MCF 10A (cell line): Measurements from ENCODE around the gene SETBP1. TPM values are rescaled to one million over a fixed set of nuclear protein-coding genes. Genes with fewer than 3 reads are reported as not detected.
"Not testable (repeated sequence)": the region's sequence is repeated elsewhere in the genome, so short reads cannot be mapped to it uniquely, and the experiment has no call there.

Experiments used
- BruUV-seq: library from RNA; stranded (reverse); fragments of 400-500 nt; replicated peaks from 2 replicates; lab custom pipeline; 2021; lab: Mats Ljungman, UMichigan
- CTCF ChIA-PET: fragments of 300-600 bp; sonication (Branson Sonifier 250); formaldehyde crosslinking; extraction: SDS; loops from one replicate; lab custom pipeline; 2021; ENCODE audit warnings: antibody characterized with exemption, inconsistent platforms; lab: Yijun Ruan, JAX
- POLR2A ChIA-PET: fragments of 300-600, 350-650 bp; sonication (Branson Sonifier 250); formaldehyde crosslinking; extraction: SDS; loops from one replicate; lab custom pipeline; 2020; ENCODE audit warnings: antibody characterized with exemption, inconsistent platforms; lab: Yijun Ruan, JAX
- DNase-seq: peaks from one replicate; pipeline ENCODE4 v3.0.0-alpha.2; 2018; ENCODE audit not compliant: unreplicated experiment
- H3K27ac Mint-ChIP-seq: one replicate; pipeline ENCODE4 v1.8.0; 2022; ENCODE audit warnings: mild to moderate bottlenecking, low read depth, mixed read lengths; ENCODE audit not compliant: unreplicated experiment
- H3K27me3 Mint-ChIP-seq: one replicate; pipeline ENCODE4 v1.8.0; 2022; ENCODE audit warnings: mixed read lengths; ENCODE audit not compliant: insufficient read depth, unreplicated experiment
- H3K36me3 Mint-ChIP-seq: one replicate; pipeline ENCODE4 v1.8.0; 2022; ENCODE audit warnings: mild to moderate bottlenecking, moderate library complexity, mixed read lengths; ENCODE audit not compliant: insufficient read depth, unreplicated experiment
- H3K4me1 Mint-ChIP-seq: one replicate; pipeline ENCODE4 v1.8.0; 2022; ENCODE audit warnings: mixed read lengths; ENCODE audit not compliant: insufficient read depth, unreplicated experiment
- H3K4me3 Mint-ChIP-seq: one replicate; pipeline ENCODE4 v1.8.0; 2022; ENCODE audit warnings: mild to moderate bottlenecking, moderate library complexity, mixed read lengths; ENCODE audit not compliant: unreplicated experiment
- H3K9me3 Mint-ChIP-seq: one replicate; pipeline ENCODE4 v1.8.0; 2022; ENCODE audit warnings: mixed read lengths; ENCODE audit not compliant: unreplicated experiment
- intact Hi-C: fragments of 100-400 bp; cut with micrococcal nuclease; formaldehyde crosslinking; loops from 2 replicates; pipeline ENCODE4 v1.14.1; 2022
- total RNA-seq: library from RNA; stranded (reverse); gene quantifications from 2 replicates; pipeline ENCODE4 v1.2.3, GENCODE V29; 2022
- TF ChIP-seq, protein P1 (sequence below): fragments of 200-600 bp; IDR thresholded peaks from one replicate; pipeline ENCODE4 v1.8.0; 2022; ENCODE audit warnings: antibody characterized with exemption, mild to moderate bottlenecking; ENCODE audit not compliant: unreplicated experiment

Gene SETBP1
- total RNA-seq, 1 experiment from 2014 or later, result 4.8 TPM

DNA sequence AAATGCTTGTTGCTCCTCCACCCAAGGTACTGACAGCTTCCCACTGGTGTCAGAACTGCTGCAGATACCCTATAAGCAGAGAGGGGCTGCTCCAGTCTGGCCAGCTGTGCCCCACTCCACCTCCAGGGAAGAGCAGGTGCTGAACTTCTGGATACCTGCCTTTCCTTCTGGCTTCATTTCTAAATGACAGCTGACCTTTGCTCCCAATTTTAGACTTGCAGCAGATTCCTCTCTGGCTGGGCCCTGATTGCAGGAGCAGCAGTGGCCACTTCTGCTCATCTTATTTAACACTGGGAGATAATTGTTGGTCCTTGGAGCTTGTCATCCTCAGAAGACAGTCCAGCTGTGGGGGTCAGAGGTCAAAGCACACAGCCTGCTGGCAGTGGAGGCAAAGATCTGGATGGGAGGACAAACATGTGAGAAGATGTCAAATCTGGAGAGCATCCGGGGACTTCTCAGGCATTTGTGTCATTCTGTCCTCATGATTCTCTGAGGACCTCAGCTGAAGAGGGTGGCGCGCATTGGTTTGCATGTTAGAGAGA is 38.9 kb downstream of the SETBP1 start:
- TF ChIP-seq, protein P1, sequence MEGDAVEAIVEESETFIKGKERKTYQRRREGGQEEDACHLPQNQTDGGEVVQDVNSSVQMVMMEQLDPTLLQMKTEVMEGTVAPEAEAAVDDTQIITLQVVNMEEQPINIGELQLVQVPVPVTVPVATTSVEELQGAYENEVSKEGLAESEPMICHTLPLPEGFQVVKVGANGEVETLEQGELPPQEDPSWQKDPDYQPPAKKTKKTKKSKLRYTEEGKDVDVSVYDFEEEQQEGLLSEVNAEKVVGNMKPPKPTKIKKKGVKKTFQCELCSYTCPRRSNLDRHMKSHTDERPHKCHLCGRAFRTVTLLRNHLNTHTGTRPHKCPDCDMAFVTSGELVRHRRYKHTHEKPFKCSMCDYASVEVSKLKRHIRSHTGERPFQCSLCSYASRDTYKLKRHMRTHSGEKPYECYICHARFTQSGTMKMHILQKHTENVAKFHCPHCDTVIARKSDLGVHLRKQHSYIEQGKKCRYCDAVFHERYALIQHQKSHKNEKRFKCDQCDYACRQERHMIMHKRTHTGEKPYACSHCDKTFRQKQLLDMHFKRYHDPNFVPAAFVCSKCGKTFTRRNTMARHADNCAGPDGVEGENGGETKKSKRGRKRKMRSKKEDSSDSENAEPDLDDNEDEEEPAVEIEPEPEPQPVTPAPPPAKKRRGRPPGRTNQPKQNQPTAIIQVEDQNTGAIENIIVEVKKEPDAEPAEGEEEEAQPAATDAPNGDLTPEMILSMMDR, result no peak
- ChIA-PET CTCF (no interaction called here), POLR2A (no interaction called here)
- Mint-ChIP-seq H3K4me3 (no peak overlapping the region), H3K27me3 (no peaks in the 10 kb centered on the region), H3K9me3 (no peaks in the 10 kb centered on the region), H3K27ac (no peak overlapping the region), H3K36me3 (peaks cover 7% of the 10 kb centered on the region), H3K4me1 (peaks cover 19% of the 10 kb centered on the region)
- DNase-seq, result no peak
- intact Hi-C loops, result no loop called here
- BruUV-seq, result no TSS peak

DNA sequence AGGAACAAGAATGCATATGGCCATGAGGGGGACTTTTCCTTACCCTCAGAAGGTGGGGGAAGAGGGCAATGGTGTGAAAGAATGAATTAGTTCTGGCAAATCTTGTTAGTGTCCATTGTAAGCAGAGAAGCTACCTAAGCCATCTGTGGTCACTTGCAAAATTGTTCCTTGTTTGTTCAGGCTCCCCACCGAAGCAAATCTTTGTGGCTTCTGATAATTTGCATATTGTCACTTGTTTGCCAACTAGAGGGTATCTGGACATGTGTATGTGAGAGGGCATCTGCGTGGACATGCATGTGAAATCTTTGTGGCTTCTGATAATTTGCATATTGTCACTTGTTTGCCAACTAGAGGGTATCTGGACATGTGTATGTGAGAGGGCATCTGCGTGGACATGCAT is 41.1 kb downstream of the SETBP1 start:
- H3K36me3 Mint-ChIP-seq, intact Hi-C loops, H3K27ac Mint-ChIP-seq, CTCF ChIA-PET, H3K9me3 Mint-ChIP-seq, DNase-seq, H3K4me3 Mint-ChIP-seq, H3K27me3 Mint-ChIP-seq, BruUV-seq: not testable (repeated sequence)
- POLR2A ChIA-PET, result interaction anchor here (0.6 kb wide), 1 partner anchor 205 kb away, joined by 3 read pairs; no protein-coding TSS in a partner anchor
- peaks cover 17% of the 10 kb centered on the region for H3K4me1 Mint-ChIP-seq

DNA sequence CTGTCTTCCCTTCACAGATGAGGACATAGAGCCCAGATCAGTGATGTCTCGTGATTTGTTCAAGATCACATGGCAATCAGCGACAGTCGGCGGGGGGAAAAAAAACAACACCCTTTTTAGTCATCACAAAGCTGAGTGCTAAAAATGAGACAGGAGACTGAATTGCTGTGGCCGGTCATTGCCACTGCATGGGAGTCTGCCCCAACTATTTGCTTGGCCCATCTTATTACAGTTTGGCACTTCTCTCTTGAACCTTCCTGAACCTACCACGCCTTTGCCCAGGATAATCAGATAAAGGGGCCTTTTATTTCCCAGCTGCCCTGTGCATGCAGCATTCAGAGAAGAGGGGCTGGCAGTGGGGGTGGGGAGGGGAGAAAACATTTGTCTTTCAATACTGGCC is 42.7 kb downstream of the SETBP1 start:
- Mint-ChIP-seq H3K9me3 (no peaks in the 10 kb centered on the region), H3K27me3 (no peaks in the 10 kb centered on the region), H3K4me3 (no peak overlapping the region), H3K27ac (no peak overlapping the region), H3K36me3 (peaks cover 7% of the 10 kb centered on the region), H3K4me1 (peaks cover 13% of the 10 kb centered on the region)
- DNase-seq, result no peak
- intact Hi-C loops, result no loop called here
- POLR2A ChIA-PET, result no interaction called here
- BruUV-seq, result no TSS peak
- CTCF ChIA-PET, result interaction anchor here (0.6 to 1.6 kb wide), 5 partner anchors 9 to 213 kb away, joined by 3 to 4 read pairs (median 4); no protein-coding TSS in a partner anchor
- TF ChIP-seq, protein P1, result no peak

DNA sequence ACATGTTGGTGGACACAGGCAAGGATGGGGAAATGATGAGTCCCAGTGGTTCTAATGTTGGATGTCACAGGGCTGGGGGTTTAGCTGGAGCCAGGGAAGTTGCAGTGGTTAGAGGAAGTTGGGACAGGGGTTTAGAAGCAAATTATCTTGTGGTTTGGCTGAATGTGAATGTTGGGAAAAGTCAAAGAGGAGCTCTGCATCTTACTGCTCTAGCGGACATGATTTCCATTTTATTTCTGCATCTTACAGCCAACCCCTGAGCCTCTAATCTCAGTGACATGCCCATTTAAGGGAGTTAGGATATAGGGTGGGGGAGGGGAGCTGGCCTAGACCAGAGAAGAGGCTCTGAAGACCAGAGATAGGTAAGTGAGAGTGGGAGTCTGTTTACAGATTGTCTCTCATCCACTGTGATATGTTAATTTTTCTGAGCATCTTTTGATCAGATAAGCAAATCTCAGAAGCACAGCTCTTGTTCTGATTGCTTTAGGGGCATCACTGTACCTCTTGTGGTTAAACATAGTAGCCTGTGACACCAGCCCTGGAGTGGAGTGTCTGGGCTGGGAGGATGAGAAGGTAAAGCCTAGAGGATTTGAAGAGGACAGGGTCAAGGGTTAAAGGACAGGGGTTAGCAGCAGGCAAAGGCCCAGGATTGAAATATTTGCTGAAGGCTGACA is 43.6 kb downstream of the SETBP1 start:
- Mint-ChIP-seq H3K9me3 (no peaks in the 10 kb centered on the region), H3K4me3 (no peak overlapping the region), H3K27me3 (no peaks in the 10 kb centered on the region), H3K27ac (no peak overlapping the region), H3K36me3 (peaks cover 5% of the 10 kb centered on the region), H3K4me1 (peaks cover 17% of the 10 kb centered on the region)
- TF ChIP-seq, protein P1, result no peak
- no TSS peak for BruUV-seq
- intact Hi-C loops, result no loop called here
- CTCF ChIA-PET, result interaction anchor here (0.6 to 1.6 kb wide), 4 partner anchors 10 to 165 kb away, joined by 3 to 4 read pairs (median 4); no protein-coding TSS in a partner anchor
- POLR2A ChIA-PET, result no interaction called here
- DNase-seq, result no peak
